ENCODE measurements around the gene RASAL2.
"Not testable (repeated sequence)": the region's sequence is repeated elsewhere in the genome, so short reads cannot be mapped to it uniquely, and the experiment has no call there.

RASAL2 gene

DNA sequence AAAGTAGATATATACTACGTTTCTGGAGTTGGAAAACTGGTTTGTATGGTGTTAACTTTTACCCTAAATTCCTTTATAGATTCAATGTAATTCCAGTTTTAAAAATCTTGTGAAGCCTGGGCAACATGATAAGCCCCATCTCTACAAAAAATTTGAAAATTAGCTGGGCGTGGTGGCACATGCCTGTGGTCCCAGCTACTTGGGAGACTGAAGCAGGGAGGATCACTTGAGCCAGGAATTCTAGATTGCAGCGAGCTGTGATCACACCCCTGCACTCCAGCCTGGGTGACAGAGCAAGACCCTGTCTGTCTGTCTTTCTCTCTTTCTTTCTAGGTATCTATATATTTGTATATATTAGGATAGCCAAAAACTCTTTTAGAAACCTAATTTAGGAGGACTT is 260.9 kb downstream of the RASAL2 start:
- no peak for DNase-seq

DNA sequence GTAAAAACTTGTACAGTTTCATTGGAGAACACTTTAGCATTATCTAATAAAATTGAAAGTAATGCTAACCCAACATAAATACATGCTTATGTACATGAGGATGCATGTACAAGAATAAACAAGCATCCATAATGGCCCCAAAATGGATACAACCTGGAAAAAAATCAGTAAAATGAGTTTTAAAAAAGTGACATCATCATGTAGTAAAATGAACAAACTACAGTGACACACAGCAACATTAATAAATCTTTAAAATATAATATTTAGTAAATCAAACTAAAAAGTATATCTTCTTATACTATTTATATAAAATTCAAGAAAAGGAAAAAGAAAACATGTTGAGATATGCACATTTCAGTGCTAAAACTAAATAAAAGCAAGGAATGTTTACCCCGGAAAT is 262.4 kb downstream of the RASAL2 start:
- DNase-seq, result no peak

GRCh38 chr1:178358456-178358855 is 264.6 kb downstream of the RASAL2 start:
- no peak for DNase-seq

DNA sequence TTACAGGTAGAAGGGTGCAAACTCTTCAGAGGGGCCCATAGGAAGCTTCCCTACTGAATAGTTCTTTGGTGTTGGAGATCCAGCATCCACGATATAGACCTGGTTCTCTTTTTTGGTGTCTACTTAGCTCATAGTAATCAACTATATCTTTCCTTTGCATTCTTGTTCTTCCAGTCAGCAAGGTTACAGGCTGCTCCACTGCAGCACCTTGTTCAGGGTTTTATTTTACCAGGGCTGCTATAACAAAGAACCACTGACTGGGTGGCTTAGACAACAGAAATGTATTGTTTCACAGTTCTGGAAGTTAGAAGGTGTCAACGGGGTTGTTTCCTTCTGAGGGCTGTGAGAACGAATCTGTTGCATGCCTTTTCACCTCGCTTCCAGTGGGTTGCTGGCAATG is 266.5 kb downstream of the RASAL2 start:
- no peak for DNase-seq

- no peak for DNase-seq
These were observed 267.9 kb downstream of the RASAL2 start for GRCh38 chr1:178361847-178362246.

DNA sequence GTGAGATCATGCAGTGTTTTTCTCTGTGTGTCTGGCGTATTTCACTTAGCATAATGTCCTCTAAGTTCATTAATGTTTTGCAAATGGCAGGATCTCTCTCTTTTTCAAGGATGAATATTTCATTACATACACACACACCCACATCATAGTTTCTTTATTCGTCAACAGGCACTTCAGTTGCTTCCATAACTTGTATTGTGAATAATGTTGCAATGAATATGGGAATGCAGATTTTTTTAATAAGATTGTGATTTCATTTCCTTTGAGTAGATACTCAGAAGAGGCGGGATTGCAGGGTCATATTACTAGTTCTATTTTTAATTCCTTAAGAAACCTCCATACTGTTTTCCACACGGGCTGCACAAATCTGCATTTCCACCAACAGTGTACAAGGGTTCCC is 268.8 kb downstream of the RASAL2 start:
- DNase-seq, result no peak

DNA sequence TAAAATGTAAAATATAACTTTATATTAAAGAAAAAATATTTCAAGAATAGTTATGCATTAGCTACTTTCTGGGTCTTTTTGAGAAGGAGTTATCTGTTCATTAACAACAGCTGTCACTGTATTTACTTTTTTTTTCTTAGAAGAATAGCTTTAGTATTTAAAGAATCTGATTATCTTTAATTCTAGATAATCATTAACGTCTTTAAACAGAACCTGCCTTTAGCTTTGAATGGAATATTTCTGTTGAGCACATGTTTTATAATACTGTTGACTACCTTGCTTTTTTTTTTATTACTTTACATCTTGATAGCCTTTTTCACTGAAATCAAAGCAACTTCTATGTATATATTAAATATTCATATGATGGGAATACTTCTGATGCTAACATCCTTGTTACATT is 270.9 kb downstream of the RASAL2 start:
- DNase-seq, result no peak

GRCh38 chr1:178367151-178367550 is 273.2 kb downstream of the RASAL2 start:
- DNase-seq, result no peak

DNA sequence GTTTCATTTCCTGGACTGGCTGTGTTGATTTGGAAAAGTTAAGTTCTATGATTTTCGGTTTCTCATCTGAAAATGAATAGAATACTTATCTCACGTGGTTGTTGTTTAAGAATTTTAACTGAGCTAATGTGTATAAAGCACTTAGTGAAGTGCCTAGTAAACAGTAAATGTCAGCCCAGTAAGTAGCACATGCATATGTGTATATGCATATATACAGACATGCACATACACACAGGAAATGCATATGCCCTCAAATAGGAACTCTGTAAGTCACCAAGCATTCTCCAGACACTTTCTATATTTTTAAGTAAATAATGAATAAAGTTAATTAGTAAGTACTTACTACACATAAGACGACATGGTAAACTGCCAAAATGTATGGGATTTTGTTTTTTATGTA is 274.3 kb downstream of the RASAL2 start:
- DNase-seq, result no peak

GRCh38 chr1:178371235-178371634 is 277.3 kb downstream of the RASAL2 start:
- no peak for DNase-seq

DNA sequence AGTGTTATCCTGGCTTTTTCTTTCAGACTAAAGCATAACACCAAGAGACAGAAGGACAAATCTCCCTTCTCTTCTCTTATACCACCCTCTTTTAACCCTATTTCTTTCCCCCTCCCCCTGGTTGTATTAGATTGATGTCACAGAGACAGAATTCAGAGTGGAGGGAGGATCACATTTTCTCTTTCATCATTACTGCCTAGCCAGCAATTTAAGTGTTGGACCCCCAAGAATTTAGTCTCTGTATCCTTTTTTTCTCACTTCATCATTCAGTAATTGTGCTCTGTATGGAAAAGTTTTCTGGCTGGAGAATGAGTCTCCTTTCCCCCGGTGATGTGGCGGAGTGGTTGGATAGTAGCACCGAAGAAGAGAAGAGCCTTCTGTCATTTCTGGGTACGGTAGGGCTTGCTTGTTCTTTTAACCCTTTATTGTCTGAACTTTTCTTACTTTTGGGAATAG is 278.1 kb downstream of the RASAL2 start:
- DNase-seq, result no peak

GRCh38 chr1:178374016-178374415 is 280.1 kb downstream of the RASAL2 start:
- DNase-seq, result no peak

- no peak for DNase-seq
These were observed 282.1 kb downstream of the RASAL2 start for GRCh38 chr1:178376008-178376407.

- DNase-seq, result no peak
These were observed 285.9 kb downstream of the RASAL2 start for GRCh38 chr1:178379807-178380206.

DNA sequence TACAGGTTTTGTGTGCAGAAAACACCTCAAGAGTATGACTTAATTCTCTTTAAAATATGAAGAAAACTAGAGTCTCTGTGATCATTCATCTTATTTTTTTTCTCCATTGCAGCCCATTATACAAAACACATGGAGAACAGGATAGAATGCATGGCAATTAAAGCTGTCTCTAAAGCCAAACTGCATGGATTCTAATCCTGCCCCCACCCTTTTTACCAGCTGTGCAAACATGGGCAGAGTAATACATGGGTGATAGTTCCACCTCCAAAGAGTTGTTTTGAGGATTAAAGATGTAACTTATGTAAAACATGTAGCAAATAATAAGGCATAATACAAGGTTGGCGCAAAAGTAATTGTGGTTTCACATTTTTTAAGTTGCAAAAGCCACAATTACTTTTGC is 288.5 kb downstream of the RASAL2 start:
- no peak for DNase-seq

DNA sequence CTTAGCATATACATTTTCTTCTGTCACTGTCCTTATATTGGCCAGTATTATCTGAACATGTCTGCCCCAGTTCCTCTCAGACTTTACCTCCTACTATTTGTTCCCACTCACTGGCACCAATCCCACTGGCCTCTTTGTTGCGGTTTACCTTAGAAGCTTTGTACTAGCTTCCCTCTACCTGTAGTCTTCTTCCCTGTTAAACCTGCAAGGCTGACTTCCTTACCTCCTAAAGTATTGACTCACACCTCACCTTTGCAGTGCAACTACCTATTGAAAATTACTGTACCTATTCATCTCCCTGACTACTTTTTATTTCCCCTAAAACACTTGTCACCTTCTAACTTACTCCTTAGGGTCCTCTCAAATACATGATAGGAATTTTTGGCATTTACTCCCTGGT is 291.8 kb downstream of the RASAL2 start:
- DNase-seq, result no peak

GRCh38 chr1:178388418-178389145 is 294.7 kb downstream of the RASAL2 start:
- DNase-seq, result no peak

- DNase-seq, result no peak
These were observed 295.5 kb downstream of the RASAL2 start for GRCh38 chr1:178389441-178389840.

DNA sequence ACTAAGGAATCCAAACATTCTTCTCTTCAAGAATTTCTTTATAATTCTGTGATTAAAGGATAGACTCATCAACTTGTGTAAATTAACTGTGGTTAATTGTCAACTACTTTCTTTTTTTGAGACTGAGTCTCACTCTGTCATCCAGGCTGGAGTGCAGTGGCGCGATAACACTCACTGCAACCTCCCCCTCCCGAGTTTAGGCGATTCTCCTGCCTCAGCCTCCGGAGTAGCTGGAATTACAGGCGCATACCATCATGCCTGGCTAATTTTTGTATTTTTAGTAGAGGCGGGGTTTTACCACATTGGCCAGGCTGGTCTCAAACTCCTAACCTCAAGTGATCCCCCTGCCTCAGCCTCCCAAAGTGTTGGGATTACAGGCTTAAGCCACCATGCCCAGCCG is 296.4 kb downstream of the RASAL2 start:
- DNase-seq, result not testable (repeated sequence)

DNA sequence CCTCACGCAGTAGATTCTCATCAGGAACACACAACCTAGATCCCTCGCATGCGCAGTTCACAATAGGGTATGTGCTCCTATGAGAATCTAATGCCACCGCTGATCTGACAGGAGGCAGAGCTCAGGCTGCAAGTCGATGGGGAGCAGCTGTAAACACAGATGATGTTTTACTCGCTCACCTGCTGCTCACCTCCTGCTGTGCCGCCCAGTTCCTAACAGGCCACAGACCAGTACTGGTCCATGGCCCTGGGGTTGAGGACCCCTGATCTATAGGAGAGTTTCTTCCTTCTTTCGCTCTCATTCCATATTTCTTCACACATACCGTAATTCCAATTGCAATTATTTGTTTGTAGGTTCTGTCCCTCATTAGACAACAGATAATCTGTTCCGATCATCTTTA is 299.5 kb downstream of the RASAL2 start:
- no peak for DNase-seq

GRCh38 chr1:178396789-178397188 is 302.9 kb downstream of the RASAL2 start:
- no peak for DNase-seq

- DNase-seq, result no peak
These were observed 303.8 kb downstream of the RASAL2 start for GRCh38 chr1:178397678-178398077.

- no peak for DNase-seq
These were observed 305.3 kb downstream of the RASAL2 start for GRCh38 chr1:178399177-178399728.

DNA sequence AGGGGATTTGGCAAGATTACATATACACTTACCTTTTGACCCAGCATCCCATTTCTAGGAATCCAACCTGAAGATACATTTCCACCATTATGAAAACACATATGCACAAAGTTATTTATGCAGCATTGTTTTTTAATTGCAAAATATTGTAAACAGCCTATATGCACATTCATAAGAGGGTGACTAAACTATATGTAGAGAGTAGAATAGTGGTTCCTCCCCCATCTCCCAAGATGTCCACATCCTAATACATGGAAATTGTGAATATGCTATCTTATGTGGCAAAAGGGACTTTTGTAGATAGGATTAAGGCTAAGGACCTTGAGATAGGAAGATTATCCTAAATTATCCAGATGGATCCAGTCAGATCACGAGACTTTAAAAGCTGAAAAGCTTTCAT is 311.2 kb downstream of the RASAL2 start:
- no peak for DNase-seq

GRCh38 chr1:178407215-178407614 is 313.3 kb downstream of the RASAL2 start:
- no peak for DNase-seq

Measured in activated CD4-positive, alpha-beta T cell treated with anti-CD3 and anti-CD28 coated beads for 4 hours (primary cell).